IPS-NIHi7 (cell line): ENCODE results near the gene NFIC.
"Not testable (repeated sequence)": the region's sequence is repeated elsewhere in the genome, so short reads cannot be mapped to it uniquely, and the experiment has no call there.

Experiments used
- DNase-seq: peaks from one replicate; pipeline ENCODE4 v3.0.0; 2012; ENCODE audit warnings: mixed read lengths; ENCODE audit errors: extremely low spot score

The NFIC gene

DNA sequence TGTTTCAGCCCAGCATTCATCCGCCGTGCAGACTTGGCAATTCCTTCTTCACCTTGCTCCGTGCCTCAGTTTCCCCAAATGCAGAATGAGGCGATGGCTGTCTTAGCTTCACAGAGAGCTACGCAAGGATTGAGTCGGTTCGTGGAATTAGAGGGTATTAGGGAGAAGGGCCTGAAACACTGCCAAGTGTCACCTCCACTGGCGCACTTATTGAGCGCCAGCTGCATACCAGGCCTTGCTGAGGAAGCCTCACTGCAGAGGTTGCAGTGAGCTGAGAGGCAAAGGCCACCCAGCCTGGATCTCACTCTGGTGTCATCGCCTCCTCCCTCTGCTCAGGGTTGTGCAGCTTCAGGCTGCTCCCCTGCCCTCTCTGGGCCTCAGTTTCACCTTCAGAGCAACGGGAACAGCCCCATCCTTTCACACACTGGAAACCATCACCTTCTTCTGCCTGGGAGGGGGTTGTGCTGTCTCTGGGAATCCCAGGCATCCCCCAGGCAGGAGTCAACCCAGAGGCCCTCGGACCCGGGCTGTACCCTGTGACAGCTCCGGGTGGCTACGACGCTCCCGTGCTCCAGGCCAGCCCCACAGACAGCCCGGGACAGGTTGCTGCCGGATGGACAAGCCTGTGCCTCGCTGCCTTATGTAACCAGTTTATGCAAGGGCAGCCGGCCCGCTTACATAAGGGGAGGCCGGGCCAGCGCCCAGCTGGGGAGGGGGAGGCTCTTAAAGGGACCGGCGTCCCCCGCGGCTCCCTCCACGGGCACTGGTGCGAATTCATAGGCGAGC is 31.9 kb downstream of the NFIC start:
- DNase-seq = peak; percentile 61

GRCh38 chr19:3398900-3399278 is 32.5 kb downstream of the NFIC start:
- DNase-seq = no peak

DNA sequence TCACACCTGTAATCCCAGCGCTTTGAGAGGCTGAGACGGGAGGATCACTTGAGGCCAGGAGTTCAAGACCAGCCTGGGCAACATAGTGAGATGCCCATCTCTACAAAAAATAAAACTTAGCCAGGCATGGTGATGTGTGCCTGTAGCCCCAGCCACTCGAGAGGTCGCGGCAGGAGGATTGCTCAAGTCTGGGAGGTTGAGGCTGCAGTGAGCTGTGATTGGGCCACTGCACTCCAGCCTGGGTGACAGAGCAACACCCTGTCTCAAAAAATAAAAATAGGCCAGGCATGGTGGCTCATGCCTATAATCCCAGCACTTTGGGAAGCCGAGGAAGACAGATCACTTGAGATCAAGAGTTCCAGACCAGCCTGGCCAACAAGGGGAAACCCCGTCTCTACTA is 32.9 kb downstream of the NFIC start:
- DNase-seq = not testable (repeated sequence)

GRCh38 chr19:3401004-3401768 is 34.8 kb downstream of the NFIC start:
- no peak for DNase-seq

- no peak for DNase-seq
Observed at GRCh38 chr19:3402631-3403443, 36.5 kb downstream of the NFIC start.

- DNase-seq = no peak
Observed at GRCh38 chr19:3403489-3404323, 37.3 kb downstream of the NFIC start.

GRCh38 chr19:3404324-3405260 is 38.2 kb downstream of the NFIC start:
- DNase-seq = no peak

GRCh38 chr19:3405261-3405653 is 38.9 kb downstream of the NFIC start:
- DNase-seq = no peak

DNA sequence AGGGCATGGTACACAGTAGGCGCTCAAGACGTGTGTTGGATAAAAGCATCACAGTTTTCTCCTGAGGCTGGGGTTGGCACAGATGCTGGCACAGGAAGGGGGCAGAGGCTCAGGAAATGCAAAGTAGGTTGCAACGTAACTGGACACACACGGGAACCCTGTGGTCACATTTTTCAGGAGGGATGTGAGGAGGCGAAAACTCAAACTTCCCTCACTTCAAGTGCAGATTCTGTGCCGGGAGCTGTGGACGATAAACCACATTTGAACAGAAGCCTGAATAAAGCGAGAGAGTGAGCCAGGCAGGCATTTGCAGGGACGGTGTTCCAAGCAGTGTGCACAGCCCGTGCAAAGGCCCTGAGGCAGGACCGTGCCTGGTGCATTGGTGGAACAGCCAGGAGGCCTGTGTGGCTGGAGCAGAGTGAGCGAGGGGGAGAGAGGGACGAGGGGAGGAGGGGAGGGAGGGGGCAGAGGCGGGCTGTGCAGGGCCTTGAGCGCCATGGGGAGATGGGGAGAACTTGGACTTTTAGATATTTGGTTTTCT is 40.3 kb downstream of the NFIC start:
- no peak for DNase-seq

GRCh38 chr19:3407556-3408516 is 41.5 kb downstream of the NFIC start:
- no peak for DNase-seq

- no peak for DNase-seq
Observed at GRCh38 chr19:3408996-3409345, 42.6 kb downstream of the NFIC start.

DNA sequence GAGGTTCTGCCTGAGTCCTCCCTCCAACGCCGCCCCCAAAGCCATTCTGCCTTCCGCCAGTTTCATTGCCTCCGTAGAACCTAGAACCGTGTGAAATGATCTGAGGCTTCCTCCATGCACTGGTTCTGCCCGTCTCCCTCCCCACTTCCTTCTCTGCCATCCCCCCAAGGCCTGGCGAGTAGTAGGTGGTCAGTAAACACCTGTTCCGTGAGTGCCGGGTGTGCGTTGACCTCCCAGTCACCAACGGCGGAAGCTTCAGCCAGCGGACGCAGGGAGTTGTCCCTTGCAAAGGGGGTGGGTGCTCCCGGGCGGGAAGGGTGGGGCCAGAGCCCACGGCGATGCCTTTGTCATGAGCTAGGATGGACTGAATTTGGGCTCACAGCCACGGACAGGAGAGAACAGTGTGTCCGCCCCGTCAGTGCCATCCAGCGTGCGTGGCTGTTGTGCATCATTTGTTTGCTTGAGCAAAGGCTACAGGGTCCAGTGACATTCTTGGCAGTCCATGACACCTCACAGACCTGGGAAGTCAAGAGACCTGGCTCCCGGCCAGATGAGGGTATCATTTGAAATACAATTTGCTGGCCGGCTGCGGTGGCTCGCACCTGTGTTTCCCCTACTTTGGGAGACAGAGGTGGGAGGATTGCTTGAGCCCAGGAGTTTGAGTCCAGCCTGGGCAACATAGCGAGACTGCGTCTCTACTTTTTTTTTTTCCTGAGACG is 43.1 kb downstream of the NFIC start:
- no peak for DNase-seq

GRCh38 chr19:3411636-3412035 is 45.3 kb downstream of the NFIC start:
- no peak for DNase-seq

DNA sequence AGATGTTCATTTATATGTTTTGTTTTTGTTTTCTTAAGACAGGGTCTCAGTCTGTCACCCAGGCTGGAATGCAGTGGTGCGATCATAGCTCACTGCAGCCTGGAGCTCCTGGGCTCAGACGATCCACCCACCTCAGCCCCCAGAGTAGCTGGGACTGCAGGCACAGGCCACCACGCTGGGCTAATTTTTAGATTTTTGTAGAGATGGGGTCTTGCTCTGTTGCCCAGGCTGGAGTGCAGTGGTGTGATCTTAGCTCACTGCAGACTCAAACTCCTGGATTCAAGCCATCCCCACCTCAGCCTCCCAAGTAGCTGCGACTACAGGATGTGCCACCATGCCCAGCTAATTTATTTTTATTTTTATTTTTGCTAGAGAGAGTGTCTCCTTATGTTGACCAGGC is 45.7 kb downstream of the NFIC start:
- DNase-seq = no peak

DNA sequence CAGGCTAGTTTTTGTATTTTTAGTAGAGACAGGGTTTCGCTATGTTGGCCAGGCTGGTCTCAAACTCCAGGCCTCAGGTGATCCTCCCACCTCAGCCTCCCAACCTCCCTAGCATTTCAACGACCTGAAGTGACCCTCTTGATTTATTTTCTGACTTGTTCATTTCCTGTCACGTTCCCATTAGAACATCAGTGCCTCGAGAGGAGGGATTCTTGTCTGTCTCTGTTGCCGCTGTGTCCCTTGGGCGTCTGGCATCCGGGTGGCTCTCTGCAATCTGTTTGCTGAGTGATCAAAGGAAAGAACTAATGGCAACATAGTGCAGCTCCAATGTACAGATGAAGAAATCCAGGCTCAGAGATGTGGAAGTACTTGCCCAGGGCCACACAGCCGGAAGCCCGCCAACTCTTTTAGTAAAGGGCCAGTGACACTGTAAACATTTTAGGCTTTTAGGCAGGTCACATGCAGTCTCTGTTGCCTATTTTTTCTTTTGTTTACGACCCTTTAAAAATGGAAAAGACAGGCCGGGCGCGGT is 47.5 kb downstream of the NFIC start:
- DNase-seq = no peak

DNA sequence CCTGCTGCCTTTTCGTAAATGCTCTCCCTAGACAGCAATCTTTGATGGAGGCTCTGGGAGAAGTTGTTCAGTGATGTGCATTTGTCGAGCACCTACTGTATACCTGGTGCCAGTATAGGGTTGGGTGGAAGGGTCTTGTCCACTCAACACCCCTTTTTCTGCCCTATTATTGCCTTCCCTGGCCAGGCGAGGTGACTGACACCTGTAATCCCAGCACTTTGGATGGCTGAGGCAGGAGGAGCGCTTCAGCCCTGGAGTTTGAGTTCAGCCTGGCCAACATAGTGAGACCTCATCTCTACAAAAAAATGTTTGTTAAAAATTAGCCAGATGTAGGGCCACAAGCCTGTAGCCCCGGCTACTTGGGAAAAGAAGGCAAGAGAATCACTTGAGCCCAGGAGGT is 49.3 kb downstream of the NFIC start:
- DNase-seq = no peak

DNA sequence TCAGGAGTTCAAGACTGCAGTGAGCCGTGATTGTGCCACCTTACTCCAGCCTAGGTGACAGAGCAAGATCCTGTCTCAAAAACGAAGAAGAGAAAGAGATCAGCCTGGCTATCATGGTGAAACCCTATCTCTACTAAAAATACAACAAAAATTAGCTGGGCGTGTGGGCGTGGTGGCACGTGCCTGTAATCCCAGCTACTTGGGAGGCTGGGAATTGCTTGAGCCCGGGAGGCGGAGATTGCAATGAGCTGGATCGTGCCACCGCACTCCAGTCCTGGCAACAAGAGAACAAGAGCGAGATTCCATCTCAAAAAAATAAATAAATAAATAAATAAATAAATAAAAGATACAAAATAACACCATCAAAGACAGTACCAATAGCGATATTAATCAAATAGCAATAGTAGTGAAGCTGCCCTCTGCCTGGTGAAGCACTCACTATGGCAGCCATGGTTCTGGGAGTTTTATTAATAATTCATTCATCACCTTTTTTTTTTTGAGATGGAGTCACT is 53.9 kb downstream of the NFIC start:
- DNase-seq = no peak
